ENCODE results near the gene NDE1.

DNA sequence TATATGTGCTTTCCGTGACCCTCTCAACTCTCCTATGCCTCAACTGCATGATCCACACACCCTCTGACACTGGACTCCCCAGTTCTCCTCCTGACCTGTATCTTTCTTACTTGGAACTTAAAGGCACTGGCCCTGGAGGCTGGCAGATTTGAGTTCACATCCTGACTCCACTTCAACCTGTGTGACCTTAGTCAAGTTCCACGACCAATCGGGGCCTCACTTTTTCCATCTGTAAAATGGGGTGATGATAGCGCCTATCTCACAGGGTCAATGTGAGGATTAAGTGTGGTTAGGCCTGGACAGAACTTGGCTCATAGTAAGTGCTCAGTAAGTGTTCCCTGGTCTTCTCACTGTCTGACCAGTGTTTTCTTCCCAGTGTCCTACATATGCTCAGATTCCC is 32.1 kb upstream of the NDE1 start:
- TF ChIP-seq POLR2AphosphoS5 (IDR thresholded peaks at IDR 0.05; ENCODE audit: borderline replicate concordance, low read depth, low read length): no peak
- no peak for TF ChIP-seq EZH2 (IDR thresholded peaks at IDR 0.05)
- TF ChIP-seq FOXP2 (optimal IDR thresholded peaks at IDR 0.05; ENCODE audit: control extremely low read depth, extremely low read length, insufficient read depth): no peak

Measured in SK-N-MC (cell line).